Bone marrow (tissue), 2 donors: ENCODE measurements around the gene EYA2.
"Not testable (repeated sequence)": the region's sequence is repeated elsewhere in the genome, so short reads cannot be mapped to it uniquely, and the experiment has no call there.

ENCODE experiments used
- DNase-seq, 2 donors: peaks; one replicate each; lab custom pipeline; 2025; lab: John Stamatoyannopoulos, UW

The EYA2 gene

DNA sequence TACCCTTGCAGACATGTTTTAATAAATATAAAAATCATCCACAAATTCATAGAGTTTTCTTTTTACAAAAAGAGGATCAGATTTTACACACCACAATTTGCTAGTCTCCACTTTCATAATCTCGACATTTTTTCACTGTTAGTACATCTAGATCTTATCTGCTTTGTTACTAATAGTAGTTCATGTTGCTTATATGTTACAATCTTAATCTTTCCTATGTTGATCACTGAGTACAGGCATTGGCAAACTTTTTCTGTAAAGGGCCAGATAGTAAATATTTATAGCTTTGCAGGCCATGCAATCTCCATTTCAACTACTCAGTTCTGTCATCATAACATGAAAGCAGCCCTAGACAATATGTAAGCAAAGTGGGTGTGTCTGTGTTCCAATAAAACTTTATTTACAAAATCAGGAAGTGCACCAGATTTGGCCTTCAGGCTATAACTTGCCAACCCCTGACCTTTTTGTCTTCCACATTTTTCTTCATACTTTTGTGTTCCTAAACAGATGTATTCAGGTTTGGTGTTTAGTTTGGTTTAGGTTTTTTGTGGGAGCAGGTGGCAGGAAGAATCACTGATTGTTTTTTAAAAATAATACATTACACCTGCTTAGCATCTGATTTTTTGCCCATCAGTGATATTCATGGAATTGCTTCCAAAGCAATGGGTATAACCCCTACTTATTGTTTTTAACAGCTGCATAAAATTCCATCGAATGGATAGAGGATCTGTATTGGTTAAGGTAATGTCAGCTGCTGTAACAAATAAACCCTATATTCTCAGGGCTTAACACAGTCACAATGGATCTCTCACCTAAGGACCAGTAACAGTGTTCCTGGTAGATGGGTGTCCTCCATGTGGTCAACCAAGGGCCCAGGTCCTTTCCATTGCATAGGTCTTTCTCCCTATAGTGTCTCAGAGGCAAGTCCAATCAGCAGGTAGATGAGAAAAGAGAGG is 61.2 kb downstream of the EYA2 start:
- DNase-seq: no peak

DNA sequence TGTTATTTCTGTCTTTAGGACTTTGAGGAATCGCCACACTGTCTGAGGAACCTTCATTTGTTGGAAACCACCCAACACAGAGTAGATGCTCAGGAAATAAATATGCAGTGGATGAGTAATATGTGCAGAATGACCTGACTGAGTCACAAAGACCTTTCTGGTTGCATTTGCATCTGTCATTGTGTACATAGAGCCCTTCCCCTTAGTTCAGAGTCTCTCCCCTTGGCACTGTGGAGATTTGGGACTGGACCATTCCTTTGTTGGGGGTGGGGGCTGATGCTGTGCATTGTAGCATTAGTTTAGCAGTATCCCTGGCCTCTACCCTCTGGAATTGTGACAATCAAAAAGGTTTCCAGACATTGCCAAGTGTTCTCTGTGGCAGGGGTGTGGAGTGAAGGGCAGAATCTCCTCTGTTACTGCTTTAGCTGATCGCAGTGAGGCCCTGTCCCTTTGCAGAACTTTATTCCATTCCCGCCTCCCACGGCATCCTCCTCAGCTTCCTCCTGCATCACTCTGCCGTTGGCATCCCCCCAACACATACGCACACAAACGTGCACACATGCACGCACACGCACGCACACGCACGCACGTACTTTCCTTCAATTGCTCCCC is 64.5 kb downstream of the EYA2 start:
- DNase-seq: no peak

DNA sequence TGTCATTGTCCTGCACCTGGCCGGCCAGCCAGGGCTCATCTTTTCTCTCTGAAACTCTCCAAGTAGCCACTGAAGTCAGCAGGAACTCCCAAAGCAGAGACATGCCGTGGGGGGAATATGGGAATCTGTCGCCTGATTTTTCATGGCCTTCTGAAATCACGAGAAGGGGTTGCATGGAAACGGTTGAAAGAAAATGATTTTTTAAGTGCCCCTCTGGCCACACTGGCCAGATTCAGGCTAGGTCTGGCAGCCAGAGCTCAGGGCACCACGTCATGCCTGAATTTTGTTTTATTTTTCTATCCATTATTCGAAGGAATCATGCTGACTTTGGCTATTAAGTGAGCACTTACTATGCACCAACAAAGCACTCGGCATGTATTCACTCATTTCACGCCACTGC is 65.2 kb downstream of the EYA2 start:
- DNase-seq: no peak

DNA sequence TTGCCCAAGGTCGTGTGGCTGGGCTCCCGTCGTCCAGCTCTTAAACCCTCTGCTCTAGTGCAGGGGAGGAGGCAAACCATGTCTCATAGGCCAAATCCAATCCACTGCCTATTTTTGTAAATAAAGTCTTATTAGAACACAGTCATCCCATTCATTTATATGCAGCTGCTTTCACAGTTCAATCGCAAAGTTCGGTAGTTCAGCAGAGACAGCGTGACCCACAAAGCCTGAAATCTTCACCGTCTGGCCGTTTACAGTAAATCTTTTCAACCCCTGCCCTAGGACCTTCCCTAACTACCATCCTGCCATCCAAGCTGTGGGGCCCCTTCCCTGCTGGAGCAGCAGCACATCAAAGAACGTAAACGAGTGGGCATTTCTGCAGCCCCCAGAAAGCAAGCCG is 65.9 kb downstream of the EYA2 start:
- DNase-seq: no peak

GRCh38 chr20:46961968-46962367 is 67.3 kb downstream of the EYA2 start:
- DNase-seq: not testable (repeated sequence)

DNA sequence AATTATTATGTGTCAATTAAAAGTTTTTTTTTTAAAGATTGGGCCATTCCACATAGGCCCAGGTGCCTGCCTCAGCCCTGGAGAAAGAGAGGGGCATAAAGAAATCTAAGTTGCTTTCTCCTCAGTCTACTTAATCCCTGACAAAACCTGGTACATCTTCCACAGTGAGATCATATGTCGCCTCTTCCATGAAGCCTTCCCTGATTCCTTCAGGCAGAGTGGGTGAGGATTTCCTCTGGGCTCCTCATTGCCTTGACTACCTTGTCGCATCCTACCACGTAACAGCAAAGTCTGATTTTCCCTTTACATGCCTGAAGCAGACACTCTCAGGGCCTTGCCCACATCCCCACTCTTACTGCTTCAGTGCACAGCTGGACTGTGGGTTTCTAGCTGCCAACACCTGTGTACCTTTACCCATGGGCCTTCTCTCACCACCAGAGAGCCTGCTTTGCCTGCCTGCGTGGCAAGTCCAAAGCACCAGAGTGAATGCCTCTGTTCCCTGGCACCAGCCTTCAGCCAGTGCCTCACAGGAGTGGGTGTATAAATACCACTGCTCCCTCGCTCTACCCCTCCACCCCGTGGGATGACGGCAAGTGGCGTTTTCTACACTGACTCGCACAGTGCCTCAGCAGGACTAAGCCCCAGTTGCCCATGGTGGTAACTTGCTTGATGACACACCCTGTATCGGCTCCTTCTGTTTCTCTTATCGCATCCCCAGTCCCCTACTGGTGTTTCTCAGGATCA is 68.0 kb downstream of the EYA2 start:
- DNase-seq: no peak

DNA sequence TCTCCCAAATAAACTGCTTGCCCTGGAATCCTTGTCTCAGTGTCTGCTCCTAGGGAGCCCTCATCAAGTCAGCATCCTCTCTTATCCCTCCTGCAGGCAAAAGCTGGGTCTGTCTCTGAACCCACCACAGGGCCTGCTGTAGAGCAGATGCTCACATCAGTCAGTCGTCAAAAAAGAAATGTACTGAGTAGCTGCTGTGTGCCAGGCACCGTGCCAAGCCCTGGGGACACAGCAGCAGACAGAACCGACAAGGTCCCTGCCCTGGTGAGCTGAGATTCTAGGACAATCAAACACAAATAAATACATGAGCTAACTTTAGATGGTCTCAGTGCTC is 68.5 kb downstream of the EYA2 start:
- DNase-seq: no peak

DNA sequence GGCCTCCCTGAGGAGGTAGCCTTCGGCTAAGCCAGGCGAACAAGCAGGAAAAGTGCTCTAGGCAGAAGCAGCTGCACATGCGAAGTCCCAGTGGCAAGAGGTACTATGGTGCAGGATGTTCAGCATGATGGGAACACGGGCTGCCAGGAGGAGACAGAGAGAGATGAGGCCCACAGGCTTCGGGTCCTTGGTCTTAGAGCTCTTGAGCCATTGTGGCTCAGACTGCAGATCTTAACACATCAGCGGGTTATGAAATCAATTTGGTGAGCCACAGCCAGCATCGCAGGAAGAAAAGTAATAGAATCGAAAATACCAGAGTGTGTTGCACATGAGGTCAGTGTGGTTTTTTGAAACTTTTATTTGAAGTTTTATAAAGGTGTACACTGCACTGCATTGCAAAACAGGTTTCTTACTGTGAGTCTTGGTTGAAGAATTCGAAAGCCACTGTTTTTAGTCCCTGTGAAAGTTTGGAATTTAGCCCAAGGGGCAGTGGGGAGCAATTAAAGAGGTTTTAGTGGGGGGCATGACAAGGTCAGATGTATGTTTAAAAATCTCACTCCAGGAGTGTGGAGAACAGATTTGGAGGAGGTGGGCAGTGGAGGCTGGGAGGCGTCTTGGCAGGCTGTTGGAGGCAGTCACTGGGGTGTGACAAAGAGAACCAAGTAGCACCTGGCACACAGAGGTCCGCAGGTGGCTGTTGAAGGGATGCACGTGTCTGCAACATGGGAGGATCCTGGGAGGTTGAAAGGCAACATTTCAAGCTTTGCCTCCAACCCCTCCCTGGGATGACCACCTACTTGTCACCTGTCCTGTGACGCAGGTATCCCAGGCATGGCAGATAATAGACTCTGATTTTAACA is 69.3 kb downstream of the EYA2 start:
- DNase-seq: no peak

DNA sequence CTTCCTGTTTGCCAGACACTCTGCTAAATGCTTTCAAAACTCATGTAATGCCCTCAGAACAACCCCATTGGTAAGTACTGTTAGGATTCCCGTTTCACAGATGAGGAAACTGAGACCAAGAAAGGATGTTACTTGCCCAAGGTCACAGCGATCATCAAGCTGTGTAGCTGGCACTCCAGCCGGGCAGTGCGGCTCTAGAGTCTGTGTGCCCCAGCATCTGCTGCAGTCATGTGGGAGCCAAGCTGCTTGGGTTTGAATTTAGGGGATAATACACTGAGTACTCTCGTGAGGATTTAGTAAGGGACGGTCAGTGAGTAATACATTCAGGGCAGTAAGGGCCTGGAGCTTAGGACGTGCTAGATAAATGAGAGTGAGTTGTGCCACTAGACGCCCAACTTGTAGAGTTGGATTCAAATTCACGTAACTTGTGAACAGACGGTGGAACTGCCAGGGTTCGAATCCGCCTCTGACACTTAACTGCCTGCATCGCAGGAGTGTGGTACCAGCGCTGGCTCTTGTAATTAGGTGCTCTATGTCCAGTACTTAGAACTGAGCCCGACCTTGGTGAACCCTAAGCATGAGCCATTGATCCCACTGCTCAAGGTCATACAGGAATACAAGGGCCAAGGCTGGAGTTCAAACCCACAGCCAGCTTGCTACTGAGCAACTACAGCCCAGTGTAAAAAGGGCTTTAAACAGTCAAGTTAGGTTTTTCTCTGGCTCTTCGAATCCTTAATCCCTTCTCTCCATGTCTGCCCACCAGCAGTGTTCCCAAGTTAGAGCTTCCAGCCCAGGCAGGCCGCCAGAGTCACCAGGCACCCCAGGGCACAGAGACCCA is 70.2 kb downstream of the EYA2 start:
- no peak for DNase-seq

DNA sequence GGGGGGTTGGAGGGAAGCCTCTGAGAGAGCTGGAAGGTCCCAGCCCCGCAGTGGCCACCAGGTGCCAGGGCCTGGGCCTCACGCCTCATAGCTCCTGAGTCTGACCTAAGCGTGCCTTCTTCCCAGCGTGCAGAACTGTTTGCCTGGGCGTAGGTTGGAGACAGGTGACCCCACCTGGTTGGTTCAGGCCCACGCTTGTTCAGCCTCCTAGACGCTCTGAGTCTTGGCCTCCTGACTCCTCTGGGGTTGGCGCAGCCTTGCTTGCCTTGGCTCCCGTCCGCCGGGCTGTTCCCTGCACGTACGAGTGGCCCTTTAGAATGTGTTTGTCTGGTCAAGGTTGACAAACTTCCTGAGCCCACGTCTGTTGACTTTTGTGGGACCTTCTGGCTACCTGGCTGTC is 70.8 kb downstream of the EYA2 start:
- DNase-seq: no peak

DNA sequence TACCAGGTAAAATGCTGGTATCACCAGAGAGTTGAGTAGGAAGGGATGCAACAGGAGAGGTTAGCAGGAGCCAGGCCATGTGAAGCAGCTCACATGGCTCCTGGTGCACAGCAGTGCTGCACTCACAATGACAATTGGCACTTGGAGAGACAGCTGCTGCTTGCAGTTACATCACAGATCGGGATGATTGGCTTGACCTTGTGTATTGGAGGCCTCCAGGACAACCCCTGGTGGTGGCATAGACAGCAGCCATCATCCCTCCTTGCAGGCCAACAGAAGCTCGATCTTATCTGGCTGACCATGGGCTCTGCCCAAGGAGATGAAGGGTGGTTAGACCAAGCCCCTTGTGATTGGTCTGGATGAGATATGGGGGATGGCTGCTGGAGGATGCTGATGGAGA is 73.0 kb downstream of the EYA2 start:
- no peak for DNase-seq

DNA sequence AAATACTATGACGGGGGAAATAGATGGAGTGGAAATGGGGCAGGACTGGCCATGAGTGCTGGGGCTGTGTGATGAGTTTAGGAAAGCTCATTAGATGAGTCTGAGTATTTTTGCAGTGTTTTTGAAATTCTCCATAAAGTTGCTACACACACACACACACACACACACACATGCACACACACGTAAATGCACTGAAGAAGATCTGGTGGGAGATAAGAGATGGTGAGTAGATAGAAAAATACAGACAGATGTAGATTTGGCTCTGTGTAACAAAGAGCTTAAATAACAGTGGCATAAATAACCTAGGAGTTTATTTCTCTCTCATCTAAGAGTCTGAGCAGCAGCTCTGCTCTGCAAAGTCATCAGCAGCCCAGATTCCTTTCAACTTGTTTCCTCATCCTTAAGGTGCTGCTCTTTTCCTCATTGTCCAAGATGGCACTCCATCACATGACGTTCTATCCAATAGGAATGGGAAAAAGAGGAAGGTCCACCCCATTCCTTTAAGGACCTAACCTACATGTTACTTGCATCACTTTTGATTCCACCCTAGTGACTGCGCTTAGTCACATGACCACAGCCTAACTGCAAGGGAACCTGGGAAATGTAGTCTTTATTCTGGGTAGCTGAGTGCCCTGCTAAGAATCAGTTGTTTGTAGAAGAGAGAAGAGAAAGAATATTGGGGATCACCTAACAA is 76.4 kb downstream of the EYA2 start:
- no peak for DNase-seq

DNA sequence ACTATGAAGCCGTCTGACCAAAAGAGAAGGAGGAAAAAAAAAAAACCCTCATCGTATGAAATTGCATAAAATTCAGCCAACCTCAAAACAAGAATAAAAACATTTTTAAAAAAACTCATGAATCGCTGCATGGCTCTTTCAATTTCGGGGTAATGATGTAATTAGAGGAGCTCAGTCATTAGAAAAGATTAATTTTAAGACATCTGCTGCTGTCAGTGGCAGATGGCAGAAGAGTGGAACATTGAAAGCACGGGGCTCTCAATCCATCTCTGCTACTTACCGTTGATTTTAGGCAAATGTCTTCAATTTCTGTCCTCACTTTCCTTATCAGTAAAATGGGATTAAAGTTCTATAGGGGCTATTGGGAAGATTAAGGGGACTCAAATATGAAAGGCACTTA is 79.1 kb downstream of the EYA2 start:
- DNase-seq: no peak

DNA sequence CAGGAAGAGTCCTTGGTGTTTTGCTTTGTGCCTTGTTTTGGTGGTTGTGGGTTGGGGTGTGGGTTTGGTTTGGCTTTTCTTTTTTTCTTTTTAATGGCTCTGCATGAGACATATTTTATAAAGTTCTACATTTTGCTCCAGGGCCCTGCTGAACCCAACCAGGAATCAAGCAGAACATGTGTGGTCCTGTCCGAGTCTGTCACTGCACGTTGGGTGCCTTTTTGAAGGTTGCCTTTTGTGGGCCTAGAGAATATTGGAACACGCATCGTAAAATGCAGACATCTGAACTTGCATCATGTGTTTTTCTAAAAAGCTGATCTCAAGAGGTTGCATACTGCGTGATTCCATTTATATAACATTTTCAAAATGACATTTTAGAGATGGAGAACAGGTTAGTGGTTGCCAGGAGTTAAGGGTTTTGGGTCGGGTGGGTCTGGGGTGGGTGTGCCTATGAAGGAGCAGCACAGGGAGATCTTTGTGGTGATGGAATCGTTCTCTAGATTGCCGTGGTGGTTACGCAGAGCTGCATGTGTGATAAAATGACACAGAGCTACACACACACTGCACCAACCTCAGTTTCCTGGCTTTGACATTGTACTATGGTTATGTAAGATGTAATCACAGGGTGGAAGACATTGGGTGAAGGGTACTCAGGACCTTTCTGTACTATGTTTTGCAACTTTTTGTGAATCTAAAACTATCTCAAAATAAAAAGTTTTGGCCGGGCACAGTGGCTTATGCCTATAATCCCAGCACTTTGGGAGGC is 80.2 kb downstream of the EYA2 start:
- DNase-seq: no peak

- DNase-seq: no peak
Observed at GRCh38 chr20:46975976-46976375, 81.3 kb downstream of the EYA2 start.

GRCh38 chr20:46977204-46977603 is 82.6 kb downstream of the EYA2 start:
- DNase-seq: no peak

- no peak for DNase-seq
Observed at GRCh38 chr20:46977909-46978588, 83.4 kb downstream of the EYA2 start.

DNA sequence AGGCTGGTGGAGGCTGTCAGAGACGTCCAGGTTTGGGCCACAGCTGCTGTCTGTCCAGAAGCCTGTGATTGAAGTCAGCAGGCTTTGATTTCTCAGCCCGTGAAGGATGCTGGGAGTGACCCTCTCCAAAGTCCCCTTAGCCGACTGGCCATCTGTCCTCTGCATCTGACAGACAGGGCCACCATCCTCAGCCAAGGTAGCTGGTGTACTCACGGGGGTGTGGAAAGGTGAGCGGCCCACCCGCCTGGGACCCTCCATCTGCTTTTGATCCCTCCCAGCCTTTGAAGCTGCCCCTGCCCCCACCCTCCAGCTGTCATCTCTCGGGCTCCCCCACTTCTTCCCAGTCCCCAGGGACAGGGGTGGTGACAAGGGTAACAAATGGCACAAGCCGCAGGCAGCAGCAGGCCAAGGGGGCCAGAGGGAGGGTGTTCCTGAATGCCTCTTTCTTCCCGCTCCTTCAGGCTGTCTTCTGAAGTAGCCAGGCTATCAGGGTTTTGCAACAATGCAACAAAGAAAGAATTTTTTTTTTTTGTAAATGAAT is 84.4 kb downstream of the EYA2 start:
- DNase-seq: no peak
